Mesenchymal stem cell (in vitro differentiated cells and primary cell): Measurements from ENCODE around the gene S100A8.

Experiments used
- DNase-seq: peaks from one replicate; pipeline ENCODE4 v3.0.0-alpha.2; 2013
- H2AFZ ChIP-seq: one replicate; pipeline ENCODE4 v1.6.1; 2013; ENCODE audit warnings: low read depth, mild to moderate bottlenecking, control low read depth, inconsistent platforms, low read length, moderate library complexity
- H2AK5ac ChIP-seq: 2 replicates; pipeline ENCODE4 v1.6.1; 2013; ENCODE audit warnings: low read length, moderate library complexity, mild to moderate bottlenecking, inconsistent platforms; ENCODE audit not compliant: severe bottlenecking
- H2BK120ac ChIP-seq: one replicate; pipeline ENCODE4 v1.6.1; 2013; ENCODE audit warnings: low read depth, mild to moderate bottlenecking, inconsistent platforms, low read length, moderate library complexity
- H2BK12ac ChIP-seq, 2 experiments: one replicate each; pipeline ENCODE4 v1.6.1; 2013; ENCODE audit warnings: inconsistent platforms in 2 of 2, low read length in 2 of 2, mild to moderate bottlenecking in 2 of 2, moderate library complexity in 2 of 2, control low read depth in 1 of 2
- H2BK15ac ChIP-seq: one replicate; pipeline ENCODE4 v1.6.1; 2013; ENCODE audit warnings: mild to moderate bottlenecking, low read depth, inconsistent platforms; ENCODE audit not compliant: poor library complexity, severe bottlenecking
- H2BK5ac ChIP-seq: 2 replicates; pipeline ENCODE4 v1.6.1; 2013; ENCODE audit warnings: low read depth, mild to moderate bottlenecking, low read length, control low read depth, inconsistent platforms; ENCODE audit not compliant: poor library complexity, severe bottlenecking
- H3K14ac ChIP-seq, 2 experiments: one replicate each; pipeline ENCODE4 v1.6.1; 2013; ENCODE audit warnings: inconsistent platforms in 2 of 2, low read length in 2 of 2, control low read depth in 1 of 2, mild to moderate bottlenecking in 1 of 2, moderate library complexity in 1 of 2
- H3K18ac ChIP-seq, 2 experiments: one replicate each; pipeline ENCODE4 v1.6.1; 2013; ENCODE audit warnings: inconsistent platforms in 2 of 2, low read length in 2 of 2, control low read depth in 1 of 2, low read depth in 1 of 2, mild to moderate bottlenecking in 1 of 2
- H3K23ac ChIP-seq, 2 experiments: one replicate each; pipeline ENCODE4 v1.6.1; 2013; ENCODE audit warnings: inconsistent platforms in 2 of 2, low read length in 2 of 2, mild to moderate bottlenecking in 2 of 2, moderate library complexity in 2 of 2, control low read depth in 1 of 2
- H3K27ac ChIP-seq: 2 replicates; pipeline ENCODE4 v1.5.1; 2013; ENCODE audit warnings: mild to moderate bottlenecking, moderate library complexity, low read length, control low read depth, inconsistent platforms; ENCODE audit not compliant: poor library complexity, severe bottlenecking
- H3K27me3 ChIP-seq, 2 experiments: 2 replicates each; pipeline versions ENCODE4 v1.6.1 to v1.7.0; 2013; ENCODE audit warnings: low read length in 2 of 2, mild to moderate bottlenecking in 2 of 2, moderate library complexity in 2 of 2, control low read depth in 1 of 2, inconsistent platforms in 1 of 2; ENCODE audit not compliant: control insufficient read depth in 1 of 2, insufficient read depth in 1 of 2
- H3K36me3 ChIP-seq, 2 experiments: 2 replicates each; pipeline versions ENCODE4 v1.6.1 to v1.7.0; 2013; ENCODE audit warnings: low read length in 2 of 2, control low read depth in 1 of 2, inconsistent platforms in 1 of 2, low read depth in 1 of 2, mild to moderate bottlenecking in 1 of 2; ENCODE audit not compliant: insufficient read depth in 2 of 2, control insufficient read depth in 1 of 2
- H3K4ac ChIP-seq, 2 experiments: one replicate each; pipeline ENCODE4 v1.6.1; 2013; ENCODE audit warnings: inconsistent platforms in 2 of 2, low read length in 2 of 2, mild to moderate bottlenecking in 2 of 2, moderate library complexity in 2 of 2, control low read depth in 1 of 2, low read depth in 1 of 2
- H3K4me1 ChIP-seq: 2 replicates; pipeline ENCODE4 v1.6.1; 2013; ENCODE audit warnings: low read depth, low read length, control low read depth; ENCODE audit not compliant: control insufficient read depth, insufficient read depth
- H3K4me2 ChIP-seq: 2 replicates; pipeline ENCODE4 v1.6.1; 2013; ENCODE audit warnings: low read length, mild to moderate bottlenecking, inconsistent platforms; ENCODE audit not compliant: poor library complexity, severe bottlenecking
- H3K4me3 ChIP-seq, 2 experiments: 2 replicates each; pipeline versions ENCODE4 v1.5.1 to v1.7.0; 2013; ENCODE audit warnings: low read length in 2 of 2, mild to moderate bottlenecking in 2 of 2, control low read depth in 1 of 2, low read depth in 1 of 2; ENCODE audit not compliant: insufficient read depth in 1 of 2
- H3K79me1 ChIP-seq: replicated peaks from 2 replicates; pipeline ENCODE4 v1.6.1; 2013; ENCODE audit warnings: mild to moderate bottlenecking, control low read depth, low read length, inconsistent platforms; ENCODE audit not compliant: poor library complexity, severe bottlenecking
- H3K9ac ChIP-seq: 2 replicates; pipeline ENCODE4 v1.7.0; 2013; ENCODE audit warnings: mild to moderate bottlenecking, low read length, moderate library complexity
- H3K9me3 ChIP-seq: 2 replicates; pipeline ENCODE4 v1.7.0; 2013; ENCODE audit warnings: mild to moderate bottlenecking, low read length; ENCODE audit not compliant: control insufficient read depth
- H4K8ac ChIP-seq: one replicate; pipeline ENCODE4 v1.6.1; 2013; ENCODE audit warnings: inconsistent platforms, mild to moderate bottlenecking, low read length, moderate library complexity
- H4K91ac ChIP-seq: one replicate; pipeline ENCODE4 v1.6.1; 2013; ENCODE audit warnings: mild to moderate bottlenecking, low read length, inconsistent platforms
- WGBS: methylation state at CpG from one replicate; pipeline ENCODE4 v1.1.7; 2013; ENCODE audit warnings: mixed read lengths; 5-methylcytosine and 5-hydroxymethylcytosine counted together

S100A8 gene

DNA sequence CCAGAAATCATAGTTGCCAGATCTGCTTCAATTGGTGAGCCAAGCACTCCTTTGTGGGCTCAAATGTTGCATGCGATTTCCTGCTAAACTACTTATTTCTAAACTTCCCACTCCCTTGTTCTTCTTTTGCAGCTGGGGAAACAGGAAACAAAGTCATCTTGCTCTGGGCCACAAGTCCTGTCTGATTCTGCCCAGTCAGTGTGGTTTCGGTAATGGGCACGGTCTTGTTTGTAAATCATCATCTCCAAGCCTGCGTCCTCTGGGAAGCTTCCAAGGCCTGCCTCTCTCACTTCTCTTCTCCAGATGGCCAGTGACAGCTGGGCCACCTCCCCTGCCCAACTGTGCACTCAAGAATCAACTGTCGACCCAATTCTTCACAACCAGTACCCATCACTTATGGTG lies 4.4 kb downstream of the S100A8 start:
- no peak overlapping the region for H3K18ac ChIP-seq
- no peak overlapping the region for H3K27ac ChIP-seq
- H3K4me2 ChIP-seq: no peak overlapping the region
- no peak overlapping the region for H3K14ac ChIP-seq
- no peak overlapping the region for H2AK5ac ChIP-seq
- no peaks in the 10 kb centered on the region for H3K79me1 ChIP-seq
- H3K4ac ChIP-seq: no peak overlapping the region
- peaks cover 4 to 65% of the 10 kb centered on the region in 2 experiments for H3K27me3 ChIP-seq
- no peak overlapping the region for H4K91ac ChIP-seq
- peaks cover 12% of the 10 kb centered on the region for H3K9me3 ChIP-seq
- no peaks in the 10 kb centered on the region for H3K4me1 ChIP-seq
- H3K4me3 ChIP-seq: no peak overlapping the region
- H2BK12ac ChIP-seq: no peak overlapping the region
- 75% methylated on average over 5 of the region's 5 CpGs for WGBS
- no peak overlapping the region for H3K9ac ChIP-seq
- H2AFZ ChIP-seq: no peak overlapping the region
- H2BK5ac ChIP-seq: no peak overlapping the region
- no peak overlapping the region for H2BK15ac ChIP-seq
- H4K8ac ChIP-seq: no peak overlapping the region
- H3K36me3 ChIP-seq: no peaks in the 10 kb centered on the region
- H3K23ac ChIP-seq: no peak overlapping the region
- DNase-seq: no peak
- H2BK120ac ChIP-seq: no peak overlapping the region

DNA sequence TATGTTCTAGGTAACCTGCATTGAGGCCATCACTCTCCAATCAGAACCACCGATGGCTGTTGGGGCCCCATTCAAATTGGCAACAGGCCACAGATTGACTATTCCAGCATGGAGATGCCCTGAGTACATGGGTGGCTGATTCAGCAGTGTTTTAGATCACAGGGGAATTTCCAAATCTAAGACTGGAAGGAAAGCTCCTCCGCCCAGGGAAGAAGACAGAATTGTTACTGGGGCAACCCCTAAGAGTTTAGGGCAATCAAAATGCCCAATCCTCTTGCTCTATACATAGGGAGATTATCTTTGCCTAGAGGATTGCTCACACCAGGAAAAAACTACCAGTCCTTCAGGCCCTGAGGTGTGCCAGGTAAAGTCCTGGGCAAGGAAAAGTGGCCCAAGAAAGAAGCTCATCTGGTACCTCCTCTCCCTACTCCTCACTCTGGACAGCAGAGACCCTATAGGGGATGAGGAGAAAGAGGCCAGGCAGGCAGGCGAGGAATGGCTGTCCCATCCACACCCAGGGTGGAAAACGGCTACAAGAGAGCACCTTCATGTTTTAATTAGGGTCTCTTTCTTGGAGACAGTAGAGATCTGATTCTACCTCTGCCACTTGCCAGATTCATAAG lies 5.8 kb downstream of the S100A8 start:
- H3K18ac ChIP-seq: no peak overlapping the region
- H2AK5ac ChIP-seq: no peak overlapping the region
- H3K9ac ChIP-seq: no peak overlapping the region
- no peak overlapping the region for H2BK12ac ChIP-seq
- H3K27me3 ChIP-seq: peaks cover 0 to 54% of the 10 kb centered on the region in 2 experiments
- H3K36me3 ChIP-seq: no peaks in the 10 kb centered on the region
- 67% methylated on average over 4 of the region's 4 CpGs for WGBS
- no peaks in the 10 kb centered on the region for H3K79me1 ChIP-seq
- H3K4ac ChIP-seq: no peak overlapping the region
- peaks cover 16% of the 10 kb centered on the region for H3K9me3 ChIP-seq
- no peak overlapping the region for H3K14ac ChIP-seq
- H2BK120ac ChIP-seq: no peak overlapping the region
- H3K23ac ChIP-seq: no peak overlapping the region
- H4K8ac ChIP-seq: no peak overlapping the region
- H3K4me2 ChIP-seq: no peak overlapping the region
- H3K4me3 ChIP-seq: no peak overlapping the region
- no peak for DNase-seq
- H2BK15ac ChIP-seq: no peak overlapping the region
- no peak overlapping the region for H2AFZ ChIP-seq
- H2BK5ac ChIP-seq: no peak overlapping the region
- no peak overlapping the region for H4K91ac ChIP-seq
- H3K4me1 ChIP-seq: no peaks in the 10 kb centered on the region
- H3K27ac ChIP-seq: no peak overlapping the region

DNA sequence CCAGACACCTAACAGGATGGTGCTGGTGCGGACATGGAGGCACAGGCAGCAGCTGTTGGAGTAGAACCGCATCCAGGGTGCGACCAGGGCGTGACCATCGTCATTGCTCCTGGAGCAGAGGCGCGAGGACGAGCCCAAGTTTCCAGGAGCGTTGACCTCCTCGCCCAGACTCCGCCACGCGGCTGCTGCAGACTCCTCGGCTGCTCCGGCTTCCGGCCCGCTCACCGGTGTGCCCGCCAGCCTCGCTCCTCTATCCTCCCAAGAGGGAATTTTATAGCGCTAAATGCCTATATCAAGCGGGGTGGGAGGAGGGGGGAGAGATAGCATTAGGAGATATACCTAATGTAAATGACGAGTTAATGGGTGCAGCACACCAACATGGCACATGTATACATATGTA lies 10.2 kb downstream of the S100A8 start:
- WGBS: 93% methylated on average over 20 of the region's 23 CpGs
- no peaks in the 10 kb centered on the region for H3K36me3 ChIP-seq
- no peak overlapping the region for H3K18ac ChIP-seq
- peaks cover 16% of the 10 kb centered on the region for H3K9me3 ChIP-seq
- H3K79me1 ChIP-seq: no peaks in the 10 kb centered on the region
- no peak overlapping the region for H2AFZ ChIP-seq
- H3K27me3 ChIP-seq: peaks cover 0 to 39% of the 10 kb centered on the region in 2 experiments
- no peak for DNase-seq
- no peak overlapping the region for H2BK15ac ChIP-seq
- H3K9ac ChIP-seq: no peak overlapping the region
- H3K4me2 ChIP-seq: no peak overlapping the region
- no peak overlapping the region for H4K8ac ChIP-seq
- H4K91ac ChIP-seq: no peak overlapping the region
- no peak overlapping the region for H3K27ac ChIP-seq
- H3K23ac ChIP-seq: no peak overlapping the region
- no peak overlapping the region for H3K4me3 ChIP-seq
- no peak overlapping the region for H2BK5ac ChIP-seq
- H3K4me1 ChIP-seq: no peaks in the 10 kb centered on the region
- H3K4ac ChIP-seq: no peak overlapping the region
- no peak overlapping the region for H2BK120ac ChIP-seq
- no peak overlapping the region for H2BK12ac ChIP-seq
- H2AK5ac ChIP-seq: no peak overlapping the region
- no peak overlapping the region for H3K14ac ChIP-seq

DNA sequence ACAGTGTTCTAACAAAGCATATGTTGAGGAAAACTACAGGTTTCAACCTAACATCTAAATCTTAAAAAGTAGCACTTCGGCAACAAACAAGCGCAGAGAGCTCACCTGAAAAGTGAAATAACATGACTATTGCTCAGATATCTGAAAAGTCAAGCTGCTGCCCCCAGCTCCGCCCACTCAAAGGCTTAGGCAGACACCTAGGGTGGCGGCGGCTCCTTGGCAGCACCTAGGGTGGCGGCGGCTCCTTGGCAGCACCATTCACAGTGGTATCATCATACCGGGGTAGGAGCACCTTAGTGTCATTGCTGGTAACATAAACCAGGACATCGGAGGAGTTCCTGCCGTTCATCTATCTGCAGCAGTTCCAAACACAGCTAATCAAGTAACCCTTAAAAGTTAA lies 11.3 kb downstream of the S100A8 start:
- Histone ChIP-seq H3K27ac (no peak overlapping the region), H2BK120ac (no peak overlapping the region), H3K4ac (no peak overlapping the region), H3K4me2 (no peak overlapping the region), H3K23ac (no peak overlapping the region), H3K36me3 (no peaks in the 10 kb centered on the region), H2AFZ (no peak overlapping the region), H2BK15ac (no peak overlapping the region), H3K9me3 (peaks cover 16% of the 10 kb centered on the region), H3K9ac (no peak overlapping the region), H3K79me1 (no peaks in the 10 kb centered on the region), H3K18ac (no peak overlapping the region), H2BK12ac (no peak overlapping the region), H3K14ac (no peak overlapping the region), H2AK5ac (no peak overlapping the region), H4K8ac (no peak overlapping the region), H3K27me3 (peaks cover 0 to 29% of the 10 kb centered on the region in 2 experiments), H4K91ac (no peak overlapping the region), H3K4me3 (no peak overlapping the region), H3K4me1 (no peaks in the 10 kb centered on the region), H2BK5ac (no peak overlapping the region)
- DNase-seq: no peak
- WGBS: 74% methylated on average over 8 of the region's 10 CpGs
